ENCODE results near the gene MTARC2.
A peak's percentile ranks its signal among the peaks of the same experiment; 100 is the strongest.
"Not testable (repeated sequence)": the region's sequence is repeated elsewhere in the genome, so short reads cannot be mapped to it uniquely, and the experiment has no call there.

MTARC2 gene

GRCh38 chr1:220717800-220718640, 30.1 kb upstream of the MTARC2 start:
- TF ChIP-seq CTCF (conservative IDR thresholded peaks at IDR 0.05): no peak
- H3K27ac ChIP-seq: no peak overlapping the region

- not testable (repeated sequence) for H3K27ac ChIP-seq
Measured at GRCh38 chr1:220721266-220721665, 26.9 kb upstream of the MTARC2 start.

GRCh38 chr1:220726634-220727033, 21.5 kb upstream of the MTARC2 start:
- TF ChIP-seq CTCF (conservative IDR thresholded peaks at IDR 0.05): no peak
- no peak overlapping the region for H3K27ac ChIP-seq

- no peak overlapping the region for H3K27ac ChIP-seq
- TF ChIP-seq CTCF (conservative IDR thresholded peaks at IDR 0.05): no peak
Measured at GRCh38 chr1:220727519-220727918, 20.6 kb upstream of the MTARC2 start.

- no peak for TF ChIP-seq CTCF (conservative IDR thresholded peaks at IDR 0.05)
- H3K27ac ChIP-seq: no peak overlapping the region; the same call in 1 of the 2 replicates
Measured at GRCh38 chr1:220730486-220730885, 17.6 kb upstream of the MTARC2 start.

GRCh38 chr1:220732137-220732536, 16.0 kb upstream of the MTARC2 start:
- no peak for TF ChIP-seq CTCF (conservative IDR thresholded peaks at IDR 0.05)

GRCh38 chr1:220732621-220733020, 15.5 kb upstream of the MTARC2 start:
- no peak for TF ChIP-seq CTCF (conservative IDR thresholded peaks at IDR 0.05)
- peak overlapping the region; percentile 96 for H3K27ac ChIP-seq

More at GRCh38 chr1:220732137-220732536, 16.0 kb upstream of the MTARC2 start:
- peak overlapping the region; percentile 96 for H3K27ac ChIP-seq

- peak overlapping the region; percentile 96 for H3K27ac ChIP-seq
- TF ChIP-seq CTCF (conservative IDR thresholded peaks at IDR 0.05): peak; percentile 86
Measured at GRCh38 chr1:220733086-220733601, 15.0 kb upstream of the MTARC2 start.
